Astrocyte (in vitro differentiated cells and primary cell): Measurements from ENCODE around the gene TRIM44. TPM values are rescaled to one million over a fixed set of nuclear protein-coding genes. Genes with fewer than 3 reads are reported as not detected.

Source experiments
- DNase-seq: peaks from one replicate; pipeline ENCODE4 v3.0.0-alpha.2; 2010; ENCODE audit warnings: low read depth
- FAIRE-seq: peaks from 2 replicates; lab custom pipeline; 2011; peaks lifted over from hg19 to GRCh38; lab: Jason Lieb, UNC
- H2AFZ ChIP-seq: 2 replicates; pipeline ENCODE4 v1.6.0; 2012; ENCODE audit warnings: low read depth, low read length, inconsistent platforms
- H3K27ac ChIP-seq: 2 replicates; pipeline ENCODE4 v1.5.1; 2011; ENCODE audit warnings: low read depth, low read length, inconsistent platforms
- H3K27me3 ChIP-seq: 2 replicates; pipeline ENCODE4 v1.6.0; 2011; ENCODE audit warnings: low read length, inconsistent platforms; ENCODE audit not compliant: insufficient read depth
- H3K36me3 ChIP-seq: 2 replicates; pipeline ENCODE4 v1.5.1; 2011; ENCODE audit warnings: low read length, inconsistent platforms; ENCODE audit not compliant: insufficient read depth
- H3K4me1 ChIP-seq: 2 replicates; pipeline ENCODE4 v1.5.1; 2011; ENCODE audit warnings: low read length, inconsistent platforms; ENCODE audit not compliant: insufficient read depth
- H3K4me2 ChIP-seq: 2 replicates; pipeline ENCODE4 v1.6.0; 2012; ENCODE audit warnings: low read length, inconsistent platforms
- H3K4me3 ChIP-seq: 2 replicates; pipeline ENCODE4 v1.5.1; 2011; ENCODE audit warnings: low read depth, mild to moderate bottlenecking, low read length, inconsistent platforms; ENCODE audit not compliant: insufficient read depth
- H3K79me2 ChIP-seq: 2 replicates; pipeline ENCODE4 v1.6.0; 2012; ENCODE audit warnings: mild to moderate bottlenecking, low read length, inconsistent platforms; ENCODE audit not compliant: insufficient read depth
- H3K9ac ChIP-seq: 2 replicates; pipeline ENCODE4 v1.6.0; 2012; ENCODE audit warnings: mild to moderate bottlenecking, low read length, inconsistent platforms
- H3K9me3 ChIP-seq: 2 replicates; pipeline ENCODE4 v1.5.1; 2012; ENCODE audit warnings: low read depth, mild to moderate bottlenecking, low read length, inconsistent platforms; ENCODE audit not compliant: insufficient read depth
- H4K20me1 ChIP-seq: 2 replicates; pipeline ENCODE4 v1.6.0; 2012; ENCODE audit warnings: low read length, inconsistent platforms; ENCODE audit not compliant: insufficient read depth
- H3K27ac Mint-ChIP-seq: one replicate; pipeline ENCODE4 v1.8.0; 2021; ENCODE audit warnings: mild to moderate bottlenecking, mixed read lengths; ENCODE audit not compliant: unreplicated experiment
- H3K27me3 Mint-ChIP-seq: one replicate; pipeline ENCODE4 v1.8.0; 2021; ENCODE audit warnings: low read depth, mixed read lengths; ENCODE audit not compliant: unreplicated experiment
- H3K36me3 Mint-ChIP-seq: one replicate; pipeline ENCODE4 v1.8.0; 2021; ENCODE audit warnings: low read depth, mixed read lengths; ENCODE audit not compliant: unreplicated experiment
- H3K4me1 Mint-ChIP-seq: one replicate; pipeline ENCODE4 v1.8.0; 2021; ENCODE audit warnings: low read depth, mixed read lengths; ENCODE audit not compliant: unreplicated experiment
- H3K4me3 Mint-ChIP-seq: one replicate; pipeline ENCODE4 v1.8.0; 2021; ENCODE audit warnings: mild to moderate bottlenecking, moderate library complexity, mixed read lengths; ENCODE audit not compliant: unreplicated experiment
- H3K9me3 Mint-ChIP-seq: one replicate; pipeline ENCODE4 v1.8.0; 2021; ENCODE audit warnings: mild to moderate bottlenecking, mixed read lengths; ENCODE audit not compliant: unreplicated experiment
- EZH2 ChIP-seq: IDR thresholded peaks from 2 replicates; pipeline ENCODE4 v1.6.1; 2012; ENCODE audit warnings: mild to moderate bottlenecking, low read length, inconsistent platforms; ENCODE audit not compliant: insufficient read depth
- total RNA-seq: library from RNA; stranded (reverse); gene quantifications from 2 replicates; pipeline ENCODE4 v1.2.1, GENCODE V29; 2021
- TF ChIP-seq, protein P1 (sequence below): IDR thresholded peaks from 2 replicates; pipeline ENCODE4 v1.5.1; 2011; ENCODE audit warnings: low read depth, mild to moderate bottlenecking, inconsistent platforms, low read length, moderate library complexity; ENCODE audit not compliant: insufficient read depth

Gene TRIM44
- total RNA-seq, 1 donor from 2014 or later: 61.0 TPM

GRCh38 chr11:35861191-35861590 lies 198.6 kb downstream of the TRIM44 start:
- peaks cover 2% of the 10 kb centered on the region for H3K4me1 Mint-ChIP-seq
- no peak overlapping the region for H3K4me3 ChIP-seq
- H3K79me2 ChIP-seq: no peaks in the 10 kb centered on the region
- TF ChIP-seq EZH2: no peak
- H4K20me1 ChIP-seq: no peaks in the 10 kb centered on the region
- H3K9ac ChIP-seq: no peak overlapping the region
- FAIRE-seq (no peak), DNase-seq (no peak)
- H3K36me3 ChIP-seq: no peaks in the 10 kb centered on the region
- no peaks in the 10 kb centered on the region for H3K4me1 ChIP-seq
- no peaks in the 10 kb centered on the region for H3K27me3 ChIP-seq
- H3K4me2 ChIP-seq: no peak overlapping the region
- H2AFZ ChIP-seq: no peak overlapping the region
- no peaks in the 10 kb centered on the region for H3K9me3 ChIP-seq
- H3K36me3 Mint-ChIP-seq: peaks cover 6% of the 10 kb centered on the region
- H3K27me3 Mint-ChIP-seq: peaks cover 5% of the 10 kb centered on the region
- no peak overlapping the region for H3K27ac ChIP-seq
- H3K9me3 Mint-ChIP-seq: peaks cover 21% of the 10 kb centered on the region
- no peak overlapping the region for H3K4me3 Mint-ChIP-seq
- H3K27ac Mint-ChIP-seq: no peak overlapping the region

DNA sequence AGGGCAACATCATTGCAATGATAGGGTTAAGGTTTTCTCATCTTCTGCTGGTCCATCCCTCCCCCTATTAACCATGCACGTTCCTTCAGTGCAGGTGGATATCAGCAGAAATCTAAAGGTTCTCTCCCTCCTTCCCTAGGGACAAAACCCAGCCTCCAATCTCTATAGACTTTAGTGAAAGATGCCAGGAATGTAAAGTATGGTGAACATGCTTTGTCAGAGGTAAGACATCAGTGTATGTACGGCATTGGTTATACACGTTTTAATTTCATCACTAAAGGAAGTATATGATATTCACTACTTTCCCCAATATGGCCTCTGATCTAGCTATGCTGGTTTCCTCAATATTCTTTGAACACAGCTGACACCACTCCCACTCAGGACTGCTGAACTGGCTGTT lies 200.1 kb downstream of the TRIM44 start:
- Histone ChIP-seq H3K4me2 (no peak overlapping the region), H3K9ac (no peak overlapping the region), H3K27ac (no peak overlapping the region), H2AFZ (no peak overlapping the region), H4K20me1 (no peaks in the 10 kb centered on the region), H3K27me3 (no peaks in the 10 kb centered on the region), H3K4me3 (no peak overlapping the region), H3K36me3 (no peaks in the 10 kb centered on the region), H3K4me1 (no peaks in the 10 kb centered on the region), H3K79me2 (no peaks in the 10 kb centered on the region), H3K9me3 (no peaks in the 10 kb centered on the region)
- TF ChIP-seq EZH2: no peak
- TF ChIP-seq, protein P1, sequence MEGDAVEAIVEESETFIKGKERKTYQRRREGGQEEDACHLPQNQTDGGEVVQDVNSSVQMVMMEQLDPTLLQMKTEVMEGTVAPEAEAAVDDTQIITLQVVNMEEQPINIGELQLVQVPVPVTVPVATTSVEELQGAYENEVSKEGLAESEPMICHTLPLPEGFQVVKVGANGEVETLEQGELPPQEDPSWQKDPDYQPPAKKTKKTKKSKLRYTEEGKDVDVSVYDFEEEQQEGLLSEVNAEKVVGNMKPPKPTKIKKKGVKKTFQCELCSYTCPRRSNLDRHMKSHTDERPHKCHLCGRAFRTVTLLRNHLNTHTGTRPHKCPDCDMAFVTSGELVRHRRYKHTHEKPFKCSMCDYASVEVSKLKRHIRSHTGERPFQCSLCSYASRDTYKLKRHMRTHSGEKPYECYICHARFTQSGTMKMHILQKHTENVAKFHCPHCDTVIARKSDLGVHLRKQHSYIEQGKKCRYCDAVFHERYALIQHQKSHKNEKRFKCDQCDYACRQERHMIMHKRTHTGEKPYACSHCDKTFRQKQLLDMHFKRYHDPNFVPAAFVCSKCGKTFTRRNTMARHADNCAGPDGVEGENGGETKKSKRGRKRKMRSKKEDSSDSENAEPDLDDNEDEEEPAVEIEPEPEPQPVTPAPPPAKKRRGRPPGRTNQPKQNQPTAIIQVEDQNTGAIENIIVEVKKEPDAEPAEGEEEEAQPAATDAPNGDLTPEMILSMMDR: no peak
- H3K27me3 Mint-ChIP-seq: peaks cover 2% of the 10 kb centered on the region
- H3K4me3 Mint-ChIP-seq: no peak overlapping the region
- no peak overlapping the region for H3K27ac Mint-ChIP-seq
- H3K4me1 Mint-ChIP-seq: peaks cover 2% of the 10 kb centered on the region
- peaks cover 17% of the 10 kb centered on the region for H3K9me3 Mint-ChIP-seq
- DNase-seq (no peak), FAIRE-seq (no peak)
- H3K36me3 Mint-ChIP-seq: peaks cover 4% of the 10 kb centered on the region

DNA sequence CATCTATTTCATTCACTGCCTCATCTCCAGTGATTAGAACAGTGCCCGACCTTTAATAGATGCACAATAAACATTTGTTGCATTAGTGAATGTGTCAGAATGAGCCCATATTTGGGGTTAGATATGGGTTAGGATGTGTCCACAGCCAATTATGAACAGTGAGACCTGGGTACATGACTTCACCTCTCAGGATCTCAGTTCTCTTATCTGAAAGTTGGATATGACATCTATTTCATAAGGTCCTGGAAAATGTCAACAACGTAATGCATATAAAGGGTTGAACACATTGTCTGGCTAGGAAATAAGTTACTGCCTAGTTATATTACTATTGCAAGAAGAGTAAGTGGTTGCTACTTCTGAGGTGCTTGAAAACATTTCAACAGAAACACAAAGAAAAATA lies 201.6 kb downstream of the TRIM44 start:
- Histone ChIP-seq H3K9ac (no peak overlapping the region), H3K36me3 (no peaks in the 10 kb centered on the region), H3K27ac (no peak overlapping the region), H3K79me2 (no peaks in the 10 kb centered on the region), H3K4me1 (no peaks in the 10 kb centered on the region), H3K27me3 (no peaks in the 10 kb centered on the region), H3K9me3 (no peaks in the 10 kb centered on the region), H2AFZ (no peak overlapping the region), H3K4me3 (no peak overlapping the region), H4K20me1 (no peaks in the 10 kb centered on the region), H3K4me2 (no peak overlapping the region)
- Mint-ChIP-seq H3K4me3 (no peak overlapping the region), H3K36me3 (peaks cover 5% of the 10 kb centered on the region), H3K9me3 (peaks cover 19% of the 10 kb centered on the region), H3K27me3 (no peaks in the 10 kb centered on the region), H3K27ac (no peak overlapping the region), H3K4me1 (peaks cover 2% of the 10 kb centered on the region)
- FAIRE-seq: no peak
- no peak for DNase-seq
- TF ChIP-seq EZH2: no peak
- TF ChIP-seq, protein P1: no peak
